ENCODE measurements around the gene DDX10.
"Not testable (repeated sequence)": the region's sequence is repeated elsewhere in the genome, so short reads cannot be mapped to it uniquely, and the experiment has no call there.

The DDX10 gene

GRCh38 chr11:108664730-108665525 is at the start of gene DDX10:
Gene DDX10, plus strand, starts transcription at chr11:108665069. Its CDS starts 85 bp downstream, at chr11:108665154.
- peak; percentile 97 for DNase-seq

- no peak for DNase-seq
These were observed 48.3 kb upstream of the DDX10 start for GRCh38 chr11:108616549-108616948.

GRCh38 chr11:108617055-108617454 is 47.8 kb upstream of the DDX10 start:
- DNase-seq: no peak

- DNase-seq: no peak
These were observed 46.3 kb upstream of the DDX10 start for GRCh38 chr11:108618529-108618928.

GRCh38 chr11:108620958-108621772 is 43.7 kb upstream of the DDX10 start:
- no peak for DNase-seq

GRCh38 chr11:108622341-108622740 is 42.5 kb upstream of the DDX10 start:
- no peak for DNase-seq

GRCh38 chr11:108624196-108624925 is 40.5 kb upstream of the DDX10 start:
- no peak for DNase-seq

GRCh38 chr11:108628326-108628725 is 36.5 kb upstream of the DDX10 start:
- no peak for DNase-seq

- no peak for DNase-seq
These were observed 36.1 kb upstream of the DDX10 start for GRCh38 chr11:108628812-108629211.

- DNase-seq: no peak
These were observed 35.6 kb upstream of the DDX10 start for GRCh38 chr11:108629274-108629673.

- DNase-seq: no peak
These were observed 32.7 kb upstream of the DDX10 start for GRCh38 chr11:108632041-108632704.

- no peak for DNase-seq
These were observed 29.8 kb upstream of the DDX10 start for GRCh38 chr11:108635106-108635505.

GRCh38 chr11:108636222-108636621 is 28.6 kb upstream of the DDX10 start:
- DNase-seq: no peak

GRCh38 chr11:108639146-108639545 is 25.7 kb upstream of the DDX10 start:
- no peak for DNase-seq

GRCh38 chr11:108641752-108642151 is 23.1 kb upstream of the DDX10 start:
- DNase-seq: not testable (repeated sequence)

GRCh38 chr11:108643974-108644373 is 20.9 kb upstream of the DDX10 start:
- no peak for DNase-seq

GRCh38 chr11:108645970-108646369 is 18.9 kb upstream of the DDX10 start:
- DNase-seq: no peak

GRCh38 chr11:108647387-108647700 is 17.5 kb upstream of the DDX10 start:
- DNase-seq: no peak

- DNase-seq: peak; percentile 43
These were observed 17.0 kb upstream of the DDX10 start for GRCh38 chr11:108647701-108648527.

GRCh38 chr11:108648528-108648885 is 16.4 kb upstream of the DDX10 start:
- DNase-seq: no peak

- not testable (repeated sequence) for DNase-seq
These were observed 10.8 kb upstream of the DDX10 start for GRCh38 chr11:108654100-108654499.

GRCh38 chr11:108654994-108655631 is 9.8 kb upstream of the DDX10 start:
- DNase-seq: no peak

Measured in NCI-H1048 (cell line).